GM23338 (cell line): ENCODE measurements around the gene TNRC18.

Source experiments
- CREB1 ChIP-seq: fragments of 250-450 bp; sonication (Bioruptor Pico); IDR thresholded peaks from 2 replicates; pipeline ENCODE4 v1.5.0; 2020; ENCODE audit warnings: low read depth, mild to moderate bottlenecking, moderate library complexity
- EZH2 ChIP-seq: fragments of 200-600 bp; sonication (generic); IDR thresholded peaks from one replicate; pipeline ENCODE4 v1.8.0; 2017; ENCODE audit warnings: antibody characterized with exemption, mild to moderate bottlenecking, low read depth; ENCODE audit not compliant: unreplicated experiment
- EZH2phosphoT487 ChIP-seq: fragments of 200-600 bp; sonication (generic); IDR thresholded peaks from one replicate; pipeline ENCODE4 v1.8.1; 2018; ENCODE audit warnings: antibody characterized with exemption; ENCODE audit not compliant: unreplicated experiment
- JUNB ChIP-seq: IDR thresholded peaks from one replicate; pipeline ENCODE4 v1.6.1; 2016; ENCODE audit warnings: antibody characterized with exemption; ENCODE audit not compliant: unreplicated experiment
- NANOG ChIP-seq: IDR thresholded peaks from 2 replicates; pipeline ENCODE4 v1.6.1; 2016; ENCODE audit warnings: antibody characterized with exemption, borderline replicate concordance
- POLR2AphosphoS5 ChIP-seq: IDR thresholded peaks from 2 replicates; pipeline ENCODE4 v1.6.1; 2016; ENCODE audit warnings: antibody characterized with exemption, low read depth
- REST ChIP-seq: IDR thresholded peaks from one replicate; pipeline ENCODE4 v1.6.1; 2018; ENCODE audit warnings: antibody characterized with exemption; ENCODE audit not compliant: unreplicated experiment
- STAT1 ChIP-seq: IDR thresholded peaks from one replicate; pipeline ENCODE4 v1.6.1; 2016; ENCODE audit warnings: antibody characterized with exemption; ENCODE audit not compliant: unreplicated experiment
- ZNF114 ChIP-seq: fragments of 250-450 bp; sonication (Bioruptor Pico); IDR thresholded peaks from 2 replicates; pipeline ENCODE4 v1.5.0; 2020; ENCODE audit warnings: mild to moderate bottlenecking, moderate library complexity
- ZNF331 ChIP-seq: fragments of 250-450 bp; sonication (Bioruptor Pico); IDR thresholded peaks from 2 replicates; pipeline ENCODE4 v1.5.0; 2020; ENCODE audit warnings: low read depth, mild to moderate bottlenecking, moderate library complexity
- TF ChIP-seq, protein P1 (sequence below), 2 experiments: fragments of 200-600 bp in 1 of 2; sonication (generic) in 1 of 2; conservative IDR thresholded peaks; 2 replicates each; pipeline versions ENCODE4 v1.5.1 to v1.6.1; 2016 to 2017; ENCODE audit warnings: antibody characterized with exemption in 2 of 2, low read depth in 2 of 2, mild to moderate bottlenecking in 2 of 2, moderate library complexity in 1 of 2
- TF ChIP-seq, protein P2 (sequence below): IDR thresholded peaks from 2 replicates; pipeline ENCODE4 v1.6.1; 2016; ENCODE audit warnings: antibody characterized with exemption

- TF ChIP-seq, protein P1, sequence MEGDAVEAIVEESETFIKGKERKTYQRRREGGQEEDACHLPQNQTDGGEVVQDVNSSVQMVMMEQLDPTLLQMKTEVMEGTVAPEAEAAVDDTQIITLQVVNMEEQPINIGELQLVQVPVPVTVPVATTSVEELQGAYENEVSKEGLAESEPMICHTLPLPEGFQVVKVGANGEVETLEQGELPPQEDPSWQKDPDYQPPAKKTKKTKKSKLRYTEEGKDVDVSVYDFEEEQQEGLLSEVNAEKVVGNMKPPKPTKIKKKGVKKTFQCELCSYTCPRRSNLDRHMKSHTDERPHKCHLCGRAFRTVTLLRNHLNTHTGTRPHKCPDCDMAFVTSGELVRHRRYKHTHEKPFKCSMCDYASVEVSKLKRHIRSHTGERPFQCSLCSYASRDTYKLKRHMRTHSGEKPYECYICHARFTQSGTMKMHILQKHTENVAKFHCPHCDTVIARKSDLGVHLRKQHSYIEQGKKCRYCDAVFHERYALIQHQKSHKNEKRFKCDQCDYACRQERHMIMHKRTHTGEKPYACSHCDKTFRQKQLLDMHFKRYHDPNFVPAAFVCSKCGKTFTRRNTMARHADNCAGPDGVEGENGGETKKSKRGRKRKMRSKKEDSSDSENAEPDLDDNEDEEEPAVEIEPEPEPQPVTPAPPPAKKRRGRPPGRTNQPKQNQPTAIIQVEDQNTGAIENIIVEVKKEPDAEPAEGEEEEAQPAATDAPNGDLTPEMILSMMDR (conservative IDR thresholded peaks at IDR 0.05; ENCODE audit: low read depth in 2 of 2) = no peak
- no peak for TF ChIP-seq CREB1
- TF ChIP-seq EZH2 = no peak
- TF ChIP-seq POLR2AphosphoS5 = no peak
- TF ChIP-seq REST = no peak
- no peak for TF ChIP-seq ZNF114 (CRISPR knock-in tag)
- no peak for TF ChIP-seq EZH2phosphoT487
- TF ChIP-seq STAT1 = no peak
- no peak for TF ChIP-seq JUNB
- TF ChIP-seq ZNF331 (CRISPR knock-in tag) = no peak
- TF ChIP-seq, protein P2, sequence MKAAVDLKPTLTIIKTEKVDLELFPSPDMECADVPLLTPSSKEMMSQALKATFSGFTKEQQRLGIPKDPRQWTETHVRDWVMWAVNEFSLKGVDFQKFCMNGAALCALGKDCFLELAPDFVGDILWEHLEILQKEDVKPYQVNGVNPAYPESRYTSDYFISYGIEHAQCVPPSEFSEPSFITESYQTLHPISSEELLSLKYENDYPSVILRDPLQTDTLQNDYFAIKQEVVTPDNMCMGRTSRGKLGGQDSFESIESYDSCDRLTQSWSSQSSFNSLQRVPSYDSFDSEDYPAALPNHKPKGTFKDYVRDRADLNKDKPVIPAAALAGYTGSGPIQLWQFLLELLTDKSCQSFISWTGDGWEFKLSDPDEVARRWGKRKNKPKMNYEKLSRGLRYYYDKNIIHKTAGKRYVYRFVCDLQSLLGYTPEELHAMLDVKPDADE = no peak
- no peak for TF ChIP-seq NANOG
Observed at GRCh38 chr7:5380350-5381070, 43.1 kb downstream of the TNRC18 start.
